K562 (cell line): Measurements from ENCODE around the gene SPTBN4. TPM values are rescaled to one million over a fixed set of nuclear protein-coding genes. Genes with fewer than 3 reads are reported as not detected.

ENCODE experiments used
- CBFA2T3 ChIP-seq: fragments of 450-650 bp; IDR thresholded peaks from 2 replicates; pipeline ENCODE4 v1.6.1; 2017
- CEBPB ChIP-seq: fragments of 450-650 bp; IDR thresholded peaks from 2 replicates; pipeline ENCODE4 v1.6.1; 2016; ENCODE audit warnings: missing genetic modification characterization, missing compliant biosample characterization
- CHCHD3 ChIP-seq: fragments of 250-450 bp; sonication (Bioruptor Pico); IDR thresholded peaks from 2 replicates; pipeline ENCODE4 v2.1.2; 2022; ENCODE audit warnings: mild to moderate bottlenecking
- CREBBP ChIP-seq: IDR thresholded peaks from one replicate; pipeline ENCODE4 v1.6.1; 2012; ENCODE audit warnings: low read depth, mild to moderate bottlenecking, control low read depth, inconsistent platforms, low read length
- CREM ChIP-seq: IDR thresholded peaks from 2 replicates; pipeline ENCODE4 v1.6.1; 2014; ENCODE audit warnings: antibody characterized with exemption, low read depth
- FOXA3 ChIP-seq, 2 experiments: fragments of 450-650 bp in 1 of 2; sonication (generic) in 1 of 2; formaldehyde crosslinking; IDR thresholded peaks in 1 of 2; conservative IDR thresholded peaks in 1 of 2; 2 replicates each; pipeline versions ENCODE4 v1.4.0 to v1.8.0; 2020 to 2022; ENCODE audit warnings: mild to moderate bottlenecking in 2 of 2, missing genetic modification reagents in 1 of 2
- FOXM1 ChIP-seq, 2 experiments: fragments of 450-650 bp in 1 of 2; sonication (generic) in 1 of 2; formaldehyde crosslinking in 1 of 2; IDR thresholded peaks; 2 replicates each; pipeline versions ENCODE4 v1.6.1 to v1.9.0; 2017 to 2022; ENCODE audit warnings: low read depth in 2 of 2, mild to moderate bottlenecking in 2 of 2, missing genetic modification reagents in 1 of 2, moderate library complexity in 1 of 2
- KDM5B ChIP-seq: fragments of 200-600 bp; sonication (generic); IDR thresholded peaks from 2 replicates; pipeline ENCODE4 v1.6.1; 2012; ENCODE audit warnings: low read depth, mild to moderate bottlenecking, moderate library complexity, low read length, control low read depth, inconsistent platforms; ENCODE audit not compliant: insufficient replicate concordance
- LCOR ChIP-seq: sonication (generic); formaldehyde crosslinking; IDR thresholded peaks from 2 replicates; pipeline ENCODE4 v1.8.0; 2022; ENCODE audit warnings: mild to moderate bottlenecking, missing genetic modification reagents
- MBD2 ChIP-seq: sonication (generic); IDR thresholded peaks from 2 replicates; pipeline ENCODE4 v1.6.1; 2016; ENCODE audit warnings: low read depth, borderline replicate concordance
- MED1 ChIP-seq: sonication (generic); formaldehyde crosslinking; IDR thresholded peaks from 2 replicates; pipeline ENCODE4 v1.8.1; 2023; ENCODE audit warnings: missing genetic modification reagents, borderline replicate concordance
- MYBL2 ChIP-seq, 2 experiments: fragments of 450-650 bp in 1 of 2; sonication (generic) in 1 of 2; formaldehyde crosslinking in 1 of 2; IDR thresholded peaks; 2 replicates each; pipeline versions ENCODE4 v1.6.1 to v1.8.1; 2017 to 2022; ENCODE audit warnings: borderline replicate concordance in 1 of 2, inconsistent platforms in 1 of 2, low read depth in 1 of 2, mild to moderate bottlenecking in 1 of 2, missing genetic modification reagents in 1 of 2, moderate library complexity in 1 of 2
- POLR3G ChIP-seq: IDR thresholded peaks from 2 replicates; pipeline ENCODE4 v1.6.1; 2011; ENCODE audit not compliant: insufficient read length, insufficient replicate concordance; ENCODE audit errors: extremely low read depth
- RAD21 ChIP-seq, 2 experiments: fragments of 250-450 bp in 1 of 2; fragments of 450-650 bp in 1 of 2; sonication (Bioruptor Pico) in 1 of 2; formaldehyde crosslinking in 1 of 2; IDR thresholded peaks in 1 of 2; conservative IDR thresholded peaks in 1 of 2; 2 replicates each; pipeline versions ENCODE4 v1.4.0 to v1.8.0; 2020 to 2022; ENCODE audit warnings: mild to moderate bottlenecking in 2 of 2, moderate library complexity in 1 of 2
- RNF2 ChIP-seq: sonication (generic); IDR thresholded peaks from 2 replicates; pipeline ENCODE4 v1.6.1; 2016
- STAG1 ChIP-seq: sonication (generic); formaldehyde crosslinking; IDR thresholded peaks from 2 replicates; pipeline ENCODE4 v1.5.0; 2020; ENCODE audit warnings: missing genetic modification reagents, borderline replicate concordance
- TCF7L2 ChIP-seq: fragments of 150-350 bp; IDR thresholded peaks from 2 replicates; pipeline ENCODE4 v1.6.1; 2016; ENCODE audit warnings: low read depth, mild to moderate bottlenecking, low read length, moderate library complexity
- USF1 ChIP-seq: sonication (generic); formaldehyde crosslinking; IDR thresholded peaks from 2 replicates; pipeline ENCODE4 v1.9.0; 2022; ENCODE audit warnings: mild to moderate bottlenecking, missing genetic modification reagents
- ZFX ChIP-seq: sonication (generic); formaldehyde crosslinking; IDR thresholded peaks from 2 replicates; pipeline ENCODE4 v1.8.0; 2022; ENCODE audit warnings: mild to moderate bottlenecking, missing genetic modification reagents, moderate library complexity
- ZNF224 ChIP-seq: sonication (generic); formaldehyde crosslinking; IDR thresholded peaks from 2 replicates; pipeline ENCODE4 v1.8.0; 2022; ENCODE audit warnings: mild to moderate bottlenecking, missing genetic modification reagents
- ZNF699 ChIP-seq: fragments of 250-450 bp; sonication (Bioruptor Pico); IDR thresholded peaks from 2 replicates; pipeline ENCODE4 v1.8.0; 2021; ENCODE audit warnings: mild to moderate bottlenecking, moderate library complexity; ENCODE audit not compliant: insufficient replicate concordance
- ZNF764 ChIP-seq: fragments of 250-450 bp; sonication (Bioruptor Pico); IDR thresholded peaks from 2 replicates; pipeline ENCODE4 v1.4.0; 2020; ENCODE audit warnings: low read depth, mild to moderate bottlenecking, moderate library complexity
- ZNF780A ChIP-seq: fragments of 250-450 bp; sonication (Bioruptor Pico); IDR thresholded peaks from 2 replicates; pipeline ENCODE4 v1.5.0; 2021; ENCODE audit warnings: mild to moderate bottlenecking
- polyA plus RNA-seq, 8 experiments: library from polyadenylated mRNA; depleted of rRNA in 4 of 8; stranded (reverse) in 5 of 8; unstranded in 3 of 8; fragments of >200 nt; fragmentation: Nextera tagmentation in 2 of 8; fragmentation: Illumina TruSeq in 1 of 8; extraction: Ambion mirVana in 2 of 8; extraction: Trizol in 1 of 8; gene quantifications; 2 replicates each; pipeline versions ENCODE4 v1.2.1 to v1.2.3, GENCODE V29; 2011 to 2014; ENCODE audit warnings: inconsistent platforms in 1 of 8, missing spikeins in 1 of 8
- total RNA-seq, 7 experiments: library from RNA; depleted of rRNA in 6 of 7; stranded (reverse); fragments of >200 nt in 6 of 7; fragmentation: Illumina TruSeq in 2 of 7; extraction: Trizol in 2 of 7; gene quantifications; 2 replicates each; pipeline versions ENCODE4 v1.2.1 to v1.2.3, GENCODE V29; 2011 to 2021; ENCODE audit warnings: low replicate concordance in 1 of 7
- TF ChIP-seq, protein P1 (sequence below), 3 experiments: fragments of 200-800 bp in 1 of 3; fragments of 250-450 bp in 1 of 3; fragments of 450-650 bp in 1 of 3; sonication (Bioruptor Pico) in 1 of 3; sonication (Bioruptor generic) in 1 of 3; formaldehyde crosslinking in 1 of 3; IDR thresholded peaks; 2 replicates each; pipeline versions ENCODE4 v1.6.1 to v1.8.0; 2016 to 2022; ENCODE audit warnings: mild to moderate bottlenecking in 2 of 3, missing genetic modification characterization in 2 of 3, missing compliant biosample characterization in 1 of 3, moderate library complexity in 1 of 3

The SPTBN4 gene
- total and polyA plus RNA-seq, 9 of the 15 experiments (the other 6 are each of a cell fraction or from before 2014, with no cell fraction given), result 0.01 to 1.5 (median 0.86) TPM

GRCh38 chr19:40598121-40598917 is 131.5 kb downstream of the SPTBN4 start (continued):
- no peak for TF ChIP-seq USF1 (CRISPR knock-in tag)
- no peak for TF ChIP-seq MED1 (CRISPR knock-in tag)
- no peak for TF ChIP-seq CHCHD3
- TF ChIP-seq ZNF764 (CRISPR knock-in tag), result no peak
- TF ChIP-seq ZNF224 (CRISPR knock-in tag), result no peak
- peak; percentile 28 for TF ChIP-seq KDM5B
- peak; percentile 81 for TF ChIP-seq FOXM1 (IDR thresholded peaks at IDR 0.05; ENCODE audit: low read depth)
- no peak for TF ChIP-seq FOXM1 (CRISPR knock-in tag; IDR thresholded peaks at IDR 0.05; ENCODE audit: low read depth)
- no peak for TF ChIP-seq CBFA2T3
- no peak for TF ChIP-seq ZNF780A (CRISPR knock-in tag)
- peak; percentile 53; the same call in 1 of the 2 replicates for TF ChIP-seq STAG1
- TF ChIP-seq POLR3G, result no peak
- TF ChIP-seq, protein P1, sequence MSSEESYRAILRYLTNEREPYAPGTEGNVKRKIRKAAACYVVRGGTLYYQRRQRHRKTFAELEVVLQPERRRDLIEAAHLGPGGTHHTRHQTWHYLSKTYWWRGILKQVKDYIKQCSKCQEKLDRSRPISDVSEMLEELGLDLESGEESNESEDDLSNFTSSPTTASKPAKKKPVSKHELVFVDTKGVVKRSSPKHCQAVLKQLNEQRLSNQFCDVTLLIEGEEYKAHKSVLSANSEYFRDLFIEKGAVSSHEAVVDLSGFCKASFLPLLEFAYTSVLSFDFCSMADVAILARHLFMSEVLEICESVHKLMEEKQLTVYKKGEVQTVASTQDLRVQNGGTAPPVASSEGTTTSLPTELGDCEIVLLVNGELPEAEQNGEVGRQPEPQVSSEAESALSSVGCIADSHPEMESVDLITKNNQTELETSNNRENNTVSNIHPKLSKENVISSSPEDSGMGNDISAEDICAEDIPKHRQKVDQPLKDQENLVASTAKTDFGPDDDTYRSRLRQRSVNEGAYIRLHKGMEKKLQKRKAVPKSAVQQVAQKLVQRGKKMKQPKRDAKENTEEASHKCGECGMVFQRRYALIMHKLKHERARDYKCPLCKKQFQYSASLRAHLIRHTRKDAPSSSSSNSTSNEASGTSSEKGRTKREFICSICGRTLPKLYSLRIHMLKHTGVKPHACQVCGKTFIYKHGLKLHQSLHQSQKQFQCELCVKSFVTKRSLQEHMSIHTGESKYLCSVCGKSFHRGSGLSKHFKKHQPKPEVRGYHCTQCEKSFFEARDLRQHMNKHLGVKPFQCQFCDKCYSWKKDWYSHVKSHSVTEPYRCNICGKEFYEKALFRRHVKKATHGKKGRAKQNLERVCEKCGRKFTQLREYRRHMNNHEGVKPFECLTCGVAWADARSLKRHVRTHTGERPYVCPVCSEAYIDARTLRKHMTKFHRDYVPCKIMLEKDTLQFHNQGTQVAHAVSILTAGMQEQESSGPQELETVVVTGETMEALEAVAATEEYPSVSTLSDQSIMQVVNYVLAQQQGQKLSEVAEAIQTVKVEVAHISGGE (CRISPR knock-in tag; IDR thresholded peaks at IDR 0.05), result no peak
- no peak for TF ChIP-seq CREBBP
- no peak for TF ChIP-seq ZNF699
- TF ChIP-seq FOXA3 (CRISPR knock-in tag; conservative IDR thresholded peaks at IDR 0.05 in 1 of 2, IDR thresholded peaks at IDR 0.05 in 1 of 2), result no peak
- peak; percentile 83 for TF ChIP-seq TCF7L2
- TF ChIP-seq LCOR (CRISPR knock-in tag), result 0 out of 2 replicates have a peak, but pooled peaks have one; percentile 35
- TF ChIP-seq MBD2, result peak; percentile 81
- TF ChIP-seq ZFX (CRISPR knock-in tag), result no peak
- TF ChIP-seq RAD21 (CRISPR knock-in tag; conservative IDR thresholded peaks at IDR 0.05 in 1 of 2, IDR thresholded peaks at IDR 0.05 in 1 of 2), result peak; percentile 89 to 94
- TF ChIP-seq MYBL2 (IDR thresholded peaks at IDR 0.05; ENCODE audit: low read depth), result no peak
- TF ChIP-seq MYBL2 (CRISPR knock-in tag; IDR thresholded peaks at IDR 0.05; ENCODE audit: borderline replicate concordance), result no peak
- peak; percentile 70 for TF ChIP-seq RNF2
- TF ChIP-seq CEBPB (tag), result no peak
- peak; percentile 47 for TF ChIP-seq CREM
